Activated CD4-positive, alpha-beta T cell treated with anti-CD3 and anti-CD28 coated beads, Interleukin-2, amount 10 ng/mL, durations not matched to agents 7 days and 5 days (primary cell): Measurements from ENCODE around the gene ERBB3. TPM values are rescaled to one million over a fixed set of nuclear protein-coding genes. Genes with fewer than 3 reads are reported as not detected.

Experiments
- CTCF ChIA-PET: fragments of 350-600 bp; sonication (Branson Sonifier 250); formaldehyde crosslinking; loops from one replicate; lab custom pipeline; 2021; ENCODE audit warnings: antibody characterized with exemption; lab: Charles Lee
- POLR2A ChIA-PET: fragments of 350-600 bp; sonication (Branson Sonifier 250); formaldehyde crosslinking; loops from one replicate; lab custom pipeline; 2021; ENCODE audit warnings: antibody characterized with exemption; lab: Charles Lee
- DNase-seq: peaks from one replicate; pipeline ENCODE4 v3.0.0-alpha.2; 2020
- H3K27ac Mint-ChIP-seq: one replicate; pipeline ENCODE4 v1.8.0; 2021; ENCODE audit warnings: mild to moderate bottlenecking, moderate library complexity, mixed read lengths
- H3K27me3 Mint-ChIP-seq: one replicate; pipeline ENCODE4 v1.8.0; 2021; ENCODE audit warnings: mixed read lengths
- H3K36me3 Mint-ChIP-seq: one replicate; pipeline ENCODE4 v1.8.0; 2021; ENCODE audit warnings: low read depth, mixed read lengths
- H3K4me1 Mint-ChIP-seq: one replicate; pipeline ENCODE4 v1.8.0; 2021; ENCODE audit warnings: mixed read lengths
- H3K4me3 Mint-ChIP-seq: one replicate; pipeline ENCODE4 v1.8.0; 2021; ENCODE audit warnings: mild to moderate bottlenecking, moderate library complexity, mixed read lengths
- H3K9me3 Mint-ChIP-seq: one replicate; pipeline ENCODE4 v1.8.0; 2021; ENCODE audit warnings: mixed read lengths
- total RNA-seq, 2 experiments: library from RNA; stranded (reverse); gene quantifications; one replicate each; pipeline ENCODE4 v1.2.3, GENCODE V29; 2021

ERBB3 gene
- total RNA-seq, 2 experiments from 2014 or later, result 1.3 to 1.5 TPM

DNA sequence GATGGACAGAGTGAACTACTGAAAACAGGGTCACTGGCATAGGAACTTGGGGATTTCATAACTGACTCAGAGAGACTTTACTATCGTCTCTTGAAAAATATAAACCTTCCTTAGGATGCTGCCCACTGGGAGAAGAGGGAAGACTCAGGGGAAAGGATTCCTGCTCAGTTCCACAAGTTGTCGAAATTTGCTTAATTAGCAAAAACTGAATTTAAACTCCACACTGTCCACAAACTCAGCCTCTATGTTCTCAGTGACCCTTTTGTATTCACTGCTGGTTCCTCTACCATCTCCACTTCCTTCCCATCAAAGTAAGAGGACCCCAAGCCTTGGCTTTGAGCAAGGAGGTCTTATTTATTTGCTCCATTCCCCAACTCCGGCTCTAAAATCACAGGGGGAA, 65.3 kb downstream of the ERBB3 start:
- peaks cover 49% of the 10 kb centered on the region for H3K36me3 Mint-ChIP-seq
- no peak overlapping the region for H3K4me3 Mint-ChIP-seq
- no peaks in the 10 kb centered on the region for H3K9me3 Mint-ChIP-seq
- no peaks in the 10 kb centered on the region for H3K27me3 Mint-ChIP-seq
- H3K4me1 Mint-ChIP-seq, result peaks cover 37% of the 10 kb centered on the region
- no peak for DNase-seq
- POLR2A ChIA-PET, result no interaction called here
- CTCF ChIA-PET, result interaction anchor here (1.2 to 2.5 kb wide), 2 partner anchors 18 to 43 kb away, joined by 6 to 17 read pairs; partner anchors contain the start of genes ESYT1 and SMARCC2
- no peak overlapping the region for H3K27ac Mint-ChIP-seq

DNA sequence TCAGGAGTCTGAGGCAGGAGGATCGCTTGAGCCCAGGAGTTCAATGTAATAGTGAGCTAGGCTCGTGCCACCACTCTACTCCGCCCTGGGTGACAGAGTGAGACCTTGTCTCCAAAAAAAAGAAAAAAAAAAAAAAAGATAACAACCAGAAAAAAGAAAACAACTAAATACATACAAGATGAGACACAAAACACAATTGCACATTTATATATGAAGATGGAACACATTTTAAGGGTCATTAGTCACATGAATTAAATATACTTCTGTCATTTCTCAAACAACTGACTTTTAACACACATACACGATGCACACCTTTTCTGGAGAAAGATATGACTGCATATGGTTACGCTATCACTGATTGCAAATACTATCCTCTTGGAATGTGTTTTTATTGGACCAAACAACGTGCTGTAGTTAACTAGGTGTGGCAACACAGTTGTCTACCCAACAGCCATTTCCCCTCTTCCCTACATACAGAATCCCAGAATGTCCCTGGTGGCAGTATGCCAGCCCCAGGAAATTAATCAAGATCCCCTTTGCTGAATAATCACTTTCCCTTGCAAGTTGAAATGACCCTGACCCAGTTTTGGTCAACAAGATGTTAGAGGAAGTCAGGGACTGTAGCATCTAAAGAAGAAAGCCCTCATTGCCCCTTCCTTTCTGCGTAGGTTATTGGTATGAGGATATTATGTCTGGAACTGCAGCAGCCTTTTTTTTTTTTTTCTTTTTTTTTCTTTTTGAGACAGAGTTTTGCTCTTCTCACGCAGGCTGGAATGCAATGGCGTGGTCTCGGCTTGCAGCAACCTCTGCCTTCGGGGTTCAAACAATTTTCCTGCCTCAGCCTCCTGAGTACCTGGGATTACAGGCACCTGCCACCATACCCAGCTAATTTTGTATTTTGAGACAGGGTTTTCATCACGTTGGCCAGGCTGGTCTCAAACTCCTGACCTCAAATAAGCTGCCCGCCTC, 66.8 kb downstream of the ERBB3 start:
- H3K4me3 Mint-ChIP-seq, result no peak overlapping the region
- DNase-seq, result no peak
- ChIA-PET CTCF (interaction anchor here (0.7 to 2.0 kb wide), 2 partner anchors 10 to 159 kb away, joined by 3 to 7 read pairs; no protein-coding TSS in a partner anchor), POLR2A (no interaction called here)
- no peaks in the 10 kb centered on the region for H3K27me3 Mint-ChIP-seq
- H3K36me3 Mint-ChIP-seq, result peaks cover 42% of the 10 kb centered on the region
- peaks cover 40% of the 10 kb centered on the region for H3K4me1 Mint-ChIP-seq
- H3K27ac Mint-ChIP-seq, result no peak overlapping the region
- no peaks in the 10 kb centered on the region for H3K9me3 Mint-ChIP-seq

DNA sequence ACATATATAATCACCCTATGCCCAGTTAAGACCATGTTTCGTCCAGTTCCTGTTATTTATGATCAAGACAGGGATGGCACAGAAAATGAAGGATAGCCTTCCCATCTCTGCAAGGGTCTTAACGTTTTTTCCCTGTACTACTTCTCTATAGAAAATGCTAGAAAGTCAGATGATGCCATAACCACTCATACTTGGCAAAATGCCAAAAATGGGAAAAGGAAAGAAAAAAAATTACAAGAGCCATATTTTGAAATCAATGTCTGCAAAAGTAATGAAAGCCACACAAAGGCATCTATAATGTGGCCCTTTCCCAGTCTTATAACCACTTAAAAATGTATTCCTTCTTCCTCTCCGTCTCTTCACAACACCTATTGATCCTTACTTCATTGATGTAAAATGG, 70.6 kb downstream of the ERBB3 start:
- Mint-ChIP-seq H3K4me3 (peak overlapping the region; percentile 83), H3K9me3 (no peaks in the 10 kb centered on the region), H3K27me3 (no peaks in the 10 kb centered on the region), H3K4me1 (peaks cover 48% of the 10 kb centered on the region), H3K36me3 (peaks cover 15% of the 10 kb centered on the region), H3K27ac (peak overlapping the region; percentile 98)
- ChIA-PET POLR2A (no interaction called here), CTCF (interaction anchor here (1.1 to 3.2 kb wide), 6 partner anchors 11 to 188 kb away, joined by 3 to 14 read pairs (median 10); partner anchors contain the start of genes ESYT1, IL23A, SMARCC2 and ZC3H10)
- DNase-seq, result no peak

DNA sequence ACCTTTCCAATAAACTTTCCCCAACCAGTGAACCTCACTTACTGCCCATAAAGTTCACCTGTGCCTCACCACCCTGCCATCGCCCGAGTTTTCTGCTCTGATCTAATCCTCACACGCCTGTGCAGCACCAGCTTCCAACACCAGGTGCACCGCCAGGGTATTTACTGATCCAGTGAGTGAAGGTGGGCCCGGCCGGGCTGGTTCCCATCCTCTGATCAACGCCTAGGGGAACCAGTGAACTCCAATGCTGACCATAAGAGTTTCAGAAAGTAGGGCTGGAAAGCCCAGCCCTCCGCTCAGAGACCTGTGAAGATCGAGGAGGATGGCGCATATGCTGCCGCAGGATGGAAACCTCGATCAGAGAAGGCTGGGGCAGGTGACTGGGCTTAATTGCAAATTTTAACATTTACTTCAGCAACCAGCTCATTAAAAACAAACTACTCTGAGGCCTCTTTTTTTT, 71.7 kb downstream of the ERBB3 start:
- Mint-ChIP-seq H3K9me3 (no peaks in the 10 kb centered on the region), H3K27me3 (no peaks in the 10 kb centered on the region), H3K27ac (peak overlapping the region; percentile 98), H3K36me3 (peaks cover 19% of the 10 kb centered on the region), H3K4me1 (peaks cover 49% of the 10 kb centered on the region), H3K4me3 (peak overlapping the region; percentile 83)
- ChIA-PET CTCF (interaction anchor here (0.9 to 3.0 kb wide), 13 partner anchors 10 to 298 kb away, joined by 3 to 12 read pairs (median 7); partner anchors contain the start of genes ESYT1, IL23A, SMARCC2 and TIMELESS), POLR2A (interaction anchor here (0.7 to 1.2 kb wide), 2 partner anchors 24 to 252 kb away, joined by 3 to 6 read pairs; partner anchors contain the start of gene ESYT1)
- DNase-seq, result peak; percentile 78

DNA sequence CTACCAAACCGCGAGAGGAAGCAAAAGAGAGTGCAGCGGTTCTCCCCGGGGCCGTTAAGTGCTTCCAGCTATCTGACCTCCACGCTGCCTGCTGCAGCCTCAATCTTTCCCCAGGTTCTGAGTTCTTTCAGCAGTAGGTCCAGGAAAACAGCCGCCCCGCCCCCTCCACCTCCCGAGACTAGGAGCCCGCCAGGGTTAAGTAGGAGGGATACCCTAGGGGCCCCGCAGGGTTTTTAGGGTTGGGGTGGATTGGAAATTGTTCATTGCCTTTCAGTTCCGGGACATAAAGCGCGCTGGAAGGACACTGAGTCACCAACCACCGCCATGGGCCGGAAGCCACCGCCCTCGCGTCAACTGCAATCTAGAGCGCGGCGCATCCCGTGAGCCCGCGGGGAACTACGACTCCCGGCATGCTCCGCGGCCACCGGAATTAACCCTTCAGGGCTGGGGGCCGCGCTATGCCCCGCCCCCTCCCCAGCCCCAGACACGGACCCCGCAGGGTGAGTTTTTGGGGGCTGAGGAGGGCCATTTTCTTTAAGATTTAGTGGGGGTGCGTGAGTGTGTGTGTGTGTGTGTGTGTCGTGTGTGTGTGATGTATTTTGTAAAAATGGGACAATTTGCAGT, 72.3 kb downstream of the ERBB3 start, which contains the start of gene MYL6B:
TSS of gene MYL6B (plus strand) at position 456 of the 624 bp plus-strand sequence. CDS start 1,332 bp downstream, outside the sequence.
- peak; percentile 96 for DNase-seq
- no peaks in the 10 kb centered on the region for H3K27me3 Mint-ChIP-seq
- peaks cover 50% of the 10 kb centered on the region for H3K4me1 Mint-ChIP-seq
- H3K36me3 Mint-ChIP-seq, result peaks cover 19% of the 10 kb centered on the region
- ChIA-PET POLR2A (interaction anchor here (0.5 to 1.2 kb wide), 3 partner anchors 24 to 253 kb away, joined by 3 to 6 read pairs (median 3); partner anchors contain the start of genes ESYT1 and ZC3H10), CTCF (interaction anchor here (1.0 to 3.0 kb wide), 11 partner anchors 9 to 101 kb away, joined by 4 to 12 read pairs (median 8); partner anchors contain the start of genes ESYT1, SMARCC2 and ZC3H10)
- no peaks in the 10 kb centered on the region for H3K9me3 Mint-ChIP-seq
- H3K4me3 Mint-ChIP-seq, result peak within 1 kb of the TSS; percentile 83
- H3K27ac Mint-ChIP-seq, result peak within 1 kb of the TSS; percentile 98

Other genes starting within 250 kb of the ERBB3 start
- gene MMP19, start 237.2 kb upstream of the ERBB3 start, total RNA-seq, result not detected
- gene PYM1, start 152.3 kb upstream of the ERBB3 start, total RNA-seq, result 10 to 100 TPM; 50.3 to 50.7 TPM
- 100 to 1,000 TPM; 766 to 771 TPM for gene DGKA, start 149.0 kb upstream of the ERBB3 start, total RNA-seq
- gene PMEL, start 114.1 kb upstream of the ERBB3 start, total RNA-seq, result under 1 TPM in 1 of 2 experiments, not detected in 1; 0.37 TPM
- gene CDK2, start 113.3 kb upstream of the ERBB3 start, total RNA-seq, result 100 to 1,000 TPM in 1 of 2 experiments, 10 to 100 TPM in 1; 96.6 to 106 TPM
- 10 to 100 TPM; 56.9 to 58.1 TPM for gene RAB5B, start 106.1 kb upstream of the ERBB3 start, total RNA-seq
- 1 to 10 TPM; 2.4 to 3.5 TPM for gene SUOX, start 82.9 kb upstream of the ERBB3 start, total RNA-seq
- 10 to 100 TPM; 15.7 to 17.4 TPM for gene IKZF4, start 59.1 kb upstream of the ERBB3 start, total RNA-seq
- gene RPS26, start 38.2 kb upstream of the ERBB3 start, total RNA-seq, result 10 to 100 TPM; 47.2 to 48.3 TPM
- gene PA2G4, start 24.4 kb downstream of the ERBB3 start, total RNA-seq, result 100 to 1,000 TPM; 244 to 289 TPM
- 1,000 to 10,000 TPM; 3,940 to 4,815 TPM for gene RPL41, start 36.5 kb downstream of the ERBB3 start, total RNA-seq
- gene ZC3H10, start 38.1 kb downstream of the ERBB3 start, total RNA-seq, result 1 to 10 TPM; 8.2 to 9.1 TPM
- gene ESYT1, start 48.1 kb downstream of the ERBB3 start, total RNA-seq, result 100 to 1,000 TPM; 367 to 399 TPM
- gene MYL6B, start 72.4 kb downstream of the ERBB3 start, total RNA-seq, result 10 to 100 TPM; 56.6 to 63.4 TPM
- gene MYL6, start 78.2 kb downstream of the ERBB3 start, total RNA-seq, result 1,000 to 10,000 TPM; 1,336 to 1,525 TPM
- 100 to 1,000 TPM; 140 to 173 TPM for gene SMARCC2, start 109.3 kb downstream of the ERBB3 start, total RNA-seq
- gene RNF41, start 141.8 kb downstream of the ERBB3 start, total RNA-seq, result 10 to 100 TPM; 30.1 to 31.6 TPM
- 10 to 100 TPM; 56.7 to 63.5 TPM for gene NABP2, start 144.2 kb downstream of the ERBB3 start, total RNA-seq
- under 1 TPM in 1 of 2 experiments, not detected in 1; 0.64 TPM for gene SLC39A5, start 149.9 kb downstream of the ERBB3 start, total RNA-seq
- 10 to 100 TPM; 39.0 to 45.9 TPM for gene ANKRD52, start 178.2 kb downstream of the ERBB3 start, total RNA-seq
- 10 to 100 TPM; 15.3 to 17.1 TPM for gene COQ10A, start 186.8 kb downstream of the ERBB3 start, total RNA-seq
- 100 to 1,000 TPM; 177 to 201 TPM for gene CS, start 220.2 kb downstream of the ERBB3 start, total RNA-seq
- 100 to 1,000 TPM in 1 of 2 experiments, 10 to 100 TPM in 1; 96.2 to 105 TPM for gene CNPY2, start 235.8 kb downstream of the ERBB3 start, total RNA-seq